ENCODE measurements around the gene CFAP90. TPM values are rescaled to one million over a fixed set of nuclear protein-coding genes. Genes with fewer than 3 reads are reported as not detected.

CFAP90 gene
- total and polyA plus RNA-seq, 2 of the 8 experiments (the other 6 are each of a cell fraction or from before 2014, with no cell fraction given): 0.39 to 0.92 TPM

DNA sequence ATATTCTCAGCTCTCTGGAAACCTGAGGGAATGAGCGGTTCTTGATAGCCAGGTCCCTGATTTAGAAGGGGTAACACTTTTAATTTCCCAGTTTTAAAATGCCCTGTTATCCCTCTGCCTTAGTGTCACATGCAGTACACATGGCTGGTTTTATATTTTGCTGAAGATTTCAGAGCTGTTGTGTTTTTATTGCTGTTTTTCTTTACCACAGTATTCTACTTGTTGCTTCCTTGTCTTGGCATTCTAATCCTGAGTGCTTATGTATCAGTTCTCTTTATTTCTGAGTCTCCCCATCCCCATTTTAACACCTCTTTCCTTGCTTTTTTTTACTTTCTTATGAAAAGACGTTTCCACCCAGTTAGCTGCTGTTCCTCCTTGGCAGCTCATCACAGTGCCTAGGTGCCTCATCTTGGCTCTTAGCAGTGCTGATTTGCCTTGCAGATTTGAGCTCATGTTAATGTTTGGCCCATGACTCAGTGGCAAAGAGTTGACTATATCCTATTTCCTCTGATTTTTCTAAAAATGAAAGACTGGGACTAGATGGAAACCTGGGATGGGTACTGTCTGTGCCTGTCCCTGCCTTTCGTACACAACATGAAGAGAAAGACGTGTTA, 21.7 kb upstream of the CFAP90 start:
- Histone ChIP-seq H3K27me3 (replicated peaks in 1 of 4; ENCODE audit: control insufficient read depth in 3 of 4, extremely low read depth in 1 of 4, insufficient read depth in 3 of 4, low read length in 3 of 4) (no peaks in the 10 kb centered on the region), H3K4me1 (replicated peaks in 1 of 4; ENCODE audit: control insufficient read depth in 3 of 4, insufficient read depth in 4 of 4, low read length in 3 of 4) (peaks cover 0 to 4% (median 0%) of the 10 kb centered on the region in 4 experiments; a peak in 2 of 7 replicates), H3K23me2 (ENCODE audit: low read depth, low read length) (peaks cover 7% of the 10 kb centered on the region), H2BK120ac (replicated peaks; ENCODE audit: low read depth, low read length) (no peak overlapping the region), H3K4me3 (ENCODE audit: extremely low read depth in 1 of 4, insufficient read depth in 2 of 4, low read depth in 3 of 4, low read length in 4 of 4) (no peak overlapping the region), H2AFZ (ENCODE audit: low read length) (no peak overlapping the region), H3K4ac (replicated peaks; ENCODE audit: insufficient read length, low read depth, low read length) (no peak overlapping the region), H2BK20ac (ENCODE audit: low read length) (no peak overlapping the region), H2AK5ac (ENCODE audit: low read depth, low read length) (no peak overlapping the region), H4K20me1 (replicated peaks in 1 of 2; ENCODE audit: control insufficient read depth in 1 of 2, insufficient read depth in 2 of 2, low read length in 2 of 2) (peaks cover 9 to 15% of the 10 kb centered on the region in 2 experiments), H3K23ac (ENCODE audit: insufficient read length) (no peak overlapping the region), H2BK15ac (ENCODE audit: low read length) (no peak overlapping the region), H3K79me2 (ENCODE audit: control insufficient read depth in 1 of 2, insufficient read depth in 2 of 2, low read length in 2 of 2) (peaks cover 20 to 64% of the 10 kb centered on the region in 2 experiments), H3K56ac (replicated peaks; ENCODE audit: insufficient read length, low read depth, low read length) (no peak overlapping the region), H3K4me2 (ENCODE audit: insufficient read depth in 1 of 2, low read depth in 2 of 2, low read length in 2 of 2) (no peak overlapping the region), H2BK12ac (ENCODE audit: low read depth, low read length) (no peak overlapping the region), H4K8ac (ENCODE audit: extremely low read depth, insufficient read depth, low read length) (no peak overlapping the region), H3K9ac (replicated peaks in 1 of 4; ENCODE audit: extremely low read depth in 1 of 4, low read depth in 3 of 4, low read length in 3 of 4) (no peak overlapping the region), H2BK5ac (ENCODE audit: low read depth, low read length) (no peak overlapping the region), H3K79me1 (ENCODE audit: low read depth, low read length) (peaks cover 5% of the 10 kb centered on the region), H4K5ac (ENCODE audit: insufficient read length, low read depth, low read length) (no peak overlapping the region), H4K91ac (replicated peaks; ENCODE audit: insufficient read length, low read length) (no peak overlapping the region), H3K18ac (ENCODE audit: extremely low read depth, low read length) (no peak overlapping the region), H3K9me3 (ENCODE audit: insufficient read depth in 2 of 2, low read depth in 1 of 2, low read length in 1 of 2) (no peaks in the 10 kb centered on the region), H3K14ac (ENCODE audit: insufficient read length) (no peak overlapping the region), H3K27ac (ENCODE audit: low read depth, low read length) (no peak overlapping the region), H3K36me3 (ENCODE audit: control insufficient read depth in 2 of 4, insufficient read depth in 4 of 4, low read length in 3 of 4) (peaks cover 4 to 43% (median 22%) of the 10 kb centered on the region in 4 experiments)
- DNase-seq (ENCODE audit: low read depth in 1 of 2, low spot score in 2 of 2) (no peak), FAIRE-seq (no peak)
- ChIA-PET CTCF (ENCODE audit: partially characterized antibody) (interaction anchor here (1.3 to 5.4 kb wide), 4 partner anchors 14 to 124 kb away, joined by 4 to 25 read pairs (median 8); no protein-coding TSS in a partner anchor), POLR2A (ENCODE audit: partially characterized antibody) (interaction anchor here (1.0 kb wide), 1 partner anchor 9 kb away, joined by 3 read pairs; no protein-coding TSS in a partner anchor)
- WGBS, 2 experiments (ENCODE audit: extremely low coverage in 1 of 2, insufficient coverage in 1 of 2, insufficient read length in 1 of 2, insufficient replicate concordance in 2 of 2, low coverage in 1 of 2, low lambda C conversion rate in 2 of 2, missing lambda C conversion rate in 1 of 2): 86% methylated on average over 4 of the region's 4 CpGs; no CpG with 5 or more reads in 1 of the 2 experiments
- no peak for TF ChIP-seq EZH2 (IDR thresholded peaks at IDR 0.05; ENCODE audit: low read depth, low read length, severe bottlenecking)
- TF ChIP-seq ATF2 (IDR thresholded peaks at IDR 0.05; ENCODE audit: low read length): no peak
- TF ChIP-seq SP4 (IDR thresholded peaks at IDR 0.05; ENCODE audit: low read length): no peak
- no peak for TF ChIP-seq ATF3 (IDR thresholded peaks at IDR 0.05; ENCODE audit: insufficient read depth, low read depth, low read length)
- no peak for TF ChIP-seq CHD1 (IDR thresholded peaks at IDR 0.05; ENCODE audit: low read depth, low read length)
- TF ChIP-seq CTBP2 (IDR thresholded peaks at IDR 0.05; ENCODE audit: borderline replicate concordance, insufficient read depth, insufficient read length, low read length): no peak
- no peak for TF ChIP-seq CBX8 (IDR thresholded peaks at IDR 0.05; ENCODE audit: borderline replicate concordance, low read depth, low read length)
- no peak for TF ChIP-seq SUZ12 (IDR thresholded peaks at IDR 0.05; ENCODE audit: low read length)
